HG03103 (cell line): Measurements from ENCODE around the gene SEMA4D.

Experiments
- ATAC-seq: cut with Tn5 transposase; IDR thresholded peaks from one replicate; pipeline ENCODE4 v1.9.1; 2021; ENCODE audit warnings: low read depth; ENCODE audit not compliant: unreplicated experiment

Gene SEMA4D

DNA sequence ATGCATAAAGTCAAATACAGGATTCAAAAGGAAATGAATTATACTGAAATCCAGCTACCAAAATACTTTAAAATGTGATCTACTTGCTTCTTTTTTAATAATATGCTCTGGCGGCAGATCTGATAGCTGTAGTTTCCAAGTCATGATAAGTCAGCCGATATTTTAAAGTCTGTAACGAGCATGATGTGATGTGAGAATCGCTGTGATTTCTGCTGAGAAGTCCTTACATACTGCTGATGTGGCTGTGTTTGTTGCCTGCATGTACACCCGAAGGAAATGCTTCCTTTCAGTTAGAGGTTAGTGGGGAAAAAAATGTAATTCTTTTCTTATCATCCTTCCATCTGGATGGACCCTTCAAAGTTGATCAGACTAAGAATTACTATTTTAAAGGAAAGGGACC lies 4.8 kb upstream of the SEMA4D start:
- no peak for ATAC-seq

DNA sequence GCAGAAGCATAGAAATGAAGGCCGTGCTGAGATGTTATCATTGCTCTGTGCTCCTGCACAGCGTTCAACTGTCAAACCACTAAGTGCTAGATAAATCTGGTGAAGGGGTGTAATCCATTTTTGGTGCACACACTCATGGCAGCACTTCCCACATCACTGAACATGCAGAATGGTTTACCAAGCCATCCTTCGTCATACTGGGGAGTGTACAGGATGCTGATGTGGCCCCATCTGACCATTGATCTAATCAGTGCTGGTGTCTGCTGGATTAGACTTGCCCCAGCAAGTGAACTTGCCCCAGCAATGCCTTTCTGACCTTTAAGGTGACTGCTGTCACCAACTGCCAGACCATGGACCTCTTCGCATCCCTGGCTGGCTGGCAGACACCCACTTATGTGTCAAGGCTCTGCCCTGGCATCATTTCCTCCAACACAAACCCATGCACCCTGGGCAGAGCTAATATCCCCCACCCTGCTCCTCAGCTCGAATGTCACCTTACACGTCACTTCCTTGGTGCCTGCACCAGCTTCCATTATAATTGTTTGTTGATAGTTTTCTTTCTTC lies 4.2 kb upstream of the SEMA4D start:
- no peak for ATAC-seq

GRCh38 chr9:89501311-89501898 lies 3.5 kb upstream of the SEMA4D start:
- no peak for ATAC-seq

GRCh38 chr9:89500008-89500407 lies 2.1 kb upstream of the SEMA4D start:
- ATAC-seq, result no peak

DNA sequence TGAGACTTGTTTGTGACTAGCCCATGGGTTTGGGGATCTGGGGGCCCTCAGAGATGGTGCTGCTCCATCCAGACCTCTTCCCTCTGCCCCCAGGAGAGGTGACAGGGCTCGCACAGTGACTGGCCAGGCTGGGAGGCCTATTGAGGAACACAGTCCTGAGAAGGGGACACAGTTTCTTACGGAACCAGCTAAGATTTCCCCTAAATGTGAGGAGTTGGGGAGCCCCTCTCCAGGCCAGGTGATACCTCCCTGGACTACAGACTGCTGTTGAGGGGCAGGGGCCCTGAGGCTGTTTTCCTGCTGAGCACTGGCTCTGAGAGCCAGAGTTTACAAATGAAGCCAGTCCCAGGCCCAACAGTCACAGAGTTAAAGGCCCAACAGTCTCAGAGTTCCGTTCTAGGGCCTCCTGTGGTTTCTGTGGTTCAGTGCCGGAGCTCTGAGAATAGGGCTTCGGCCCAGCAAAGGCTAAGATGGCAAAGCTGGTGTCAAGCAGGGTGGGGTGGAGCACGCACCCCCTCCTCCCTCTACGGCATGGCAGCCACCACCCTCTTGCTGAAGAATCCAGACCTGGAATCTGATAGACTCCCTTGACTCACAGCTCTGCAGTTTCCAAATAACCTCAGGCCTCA lies 1.1 kb upstream of the SEMA4D start:
- no peak for ATAC-seq

DNA sequence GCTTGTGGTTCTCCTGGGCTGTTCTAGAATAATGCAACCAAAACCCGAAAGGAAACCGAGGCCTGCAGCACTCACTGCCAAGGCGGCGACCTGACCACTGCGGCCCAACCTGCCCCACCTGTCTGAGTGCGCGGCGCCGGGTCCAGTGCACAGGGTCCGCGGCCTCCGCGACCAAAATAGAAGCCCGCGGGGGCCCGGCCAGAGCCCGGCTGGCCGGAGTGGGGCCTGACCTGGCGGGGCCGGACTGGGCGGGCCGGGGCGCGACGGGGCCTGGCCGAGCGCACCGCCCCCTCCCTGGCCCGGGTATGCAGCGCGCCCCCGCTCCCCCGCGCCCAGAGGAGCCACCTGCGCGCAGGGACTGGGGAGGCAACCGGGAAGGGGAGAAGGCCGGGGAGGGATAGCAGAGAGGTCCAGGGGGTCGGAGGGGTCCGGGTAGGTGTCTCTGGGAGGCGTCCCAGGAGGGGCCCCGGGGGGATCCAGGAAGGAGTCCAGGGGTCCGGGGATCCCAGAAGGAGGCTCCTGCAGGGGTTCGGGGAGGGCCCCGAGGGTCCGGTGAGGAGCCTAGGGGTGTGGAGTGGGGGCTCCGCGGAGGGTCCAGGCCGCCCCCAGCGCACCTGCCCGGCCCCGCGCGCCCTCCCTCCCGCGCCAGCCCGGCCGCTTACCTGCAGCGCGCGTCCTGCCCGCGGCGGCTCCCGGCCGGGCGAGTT lies 503 bp downstream of the SEMA4D start:
- ATAC-seq, result peak; percentile 37

DNA sequence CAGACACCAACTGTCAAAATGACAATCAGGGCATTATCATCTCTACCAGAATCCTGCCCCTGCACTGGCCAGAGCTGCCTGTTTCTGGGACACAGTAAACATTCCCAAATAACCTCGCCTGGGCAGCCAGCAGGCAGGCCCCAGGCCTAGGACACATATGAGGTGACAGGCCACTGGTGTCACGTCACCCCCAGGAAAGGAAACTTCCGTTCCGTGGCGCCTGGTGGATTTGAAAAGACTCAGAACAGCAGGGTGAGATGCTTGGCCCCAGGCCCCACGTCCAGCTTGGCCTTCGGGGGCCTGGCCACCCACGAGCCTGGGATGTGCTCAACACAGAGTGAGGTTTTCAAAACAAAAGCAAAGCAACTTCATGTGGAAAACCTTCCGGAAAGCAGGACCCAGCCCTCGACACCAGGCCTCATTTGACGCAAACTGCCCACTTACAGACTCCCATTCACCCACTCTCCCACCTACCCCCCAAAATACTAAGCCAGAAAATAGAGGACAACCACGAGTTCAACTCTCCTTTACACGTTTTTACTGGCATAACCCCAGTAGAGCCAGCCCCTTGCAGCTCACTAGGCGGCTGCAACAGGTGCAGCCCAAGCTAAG lies 1.2 kb downstream of the SEMA4D start:
- ATAC-seq, result no peak

GRCh38 chr9:89495824-89496560 lies 1.9 kb downstream of the SEMA4D start:
- no peak for ATAC-seq

DNA sequence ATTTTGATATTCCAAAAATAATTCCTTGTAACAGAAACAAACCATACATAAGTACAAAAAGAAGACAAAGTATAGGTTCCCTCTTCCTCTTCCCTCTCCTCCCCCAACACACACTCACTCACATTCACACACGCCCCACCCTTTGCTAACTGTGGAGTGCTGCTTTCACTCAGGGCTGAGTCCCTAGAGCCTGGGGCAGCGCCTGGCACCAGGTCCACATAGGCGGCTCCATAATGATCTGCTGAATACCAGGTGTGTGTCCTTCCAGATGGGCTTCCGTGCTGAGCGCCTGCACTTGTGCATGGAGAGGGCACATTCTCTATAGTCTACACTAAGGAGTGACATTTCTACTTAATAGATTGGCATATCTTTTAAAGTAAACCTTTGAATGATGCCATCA lies 3.7 kb downstream of the SEMA4D start:
- no peak for ATAC-seq

- no peak for ATAC-seq
These were observed 4.2 kb downstream of the SEMA4D start for GRCh38 chr9:89493671-89494070.

DNA sequence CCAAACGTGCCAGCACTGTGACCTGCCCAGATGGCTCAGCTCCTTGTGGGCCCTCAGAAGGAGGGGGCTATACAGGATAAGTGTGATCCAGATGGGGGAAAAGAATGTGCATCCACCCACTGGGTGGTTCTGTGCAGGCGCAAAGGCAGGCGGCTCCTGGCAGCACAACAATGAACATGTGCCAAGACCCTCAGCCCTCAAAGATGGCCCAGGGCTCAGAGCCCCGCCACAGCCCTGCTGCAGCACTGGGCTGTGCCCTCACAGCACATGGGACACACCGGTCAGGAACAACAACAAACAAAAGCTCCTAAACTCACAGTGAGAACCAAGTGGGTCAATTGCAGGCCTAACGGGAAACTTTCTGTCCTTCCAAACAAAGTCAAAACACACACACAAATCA lies 4.7 kb downstream of the SEMA4D start:
- ATAC-seq, result no peak

DNA sequence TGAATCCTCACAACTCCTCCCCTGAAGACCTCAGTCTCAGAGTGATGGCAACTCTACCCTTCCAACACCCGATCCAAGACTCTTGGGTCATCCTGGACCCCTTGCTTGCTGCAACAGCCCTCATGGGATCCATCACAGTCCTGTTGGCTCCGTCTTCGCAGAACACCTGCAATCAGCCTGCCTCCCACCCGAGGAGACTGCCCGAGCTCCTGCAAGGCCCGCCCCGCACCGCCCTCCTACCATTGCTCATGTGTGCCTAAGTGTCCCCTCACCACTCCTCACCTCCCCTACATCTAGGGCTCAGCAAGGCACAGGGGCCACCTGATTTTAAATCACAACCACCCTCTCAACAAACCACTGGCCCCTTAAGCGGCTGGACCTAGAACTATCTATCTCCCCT lies 5.3 kb downstream of the SEMA4D start:
- ATAC-seq, result no peak

- ATAC-seq, result no peak
These were observed 6.2 kb downstream of the SEMA4D start for GRCh38 chr9:89491694-89492093.

DNA sequence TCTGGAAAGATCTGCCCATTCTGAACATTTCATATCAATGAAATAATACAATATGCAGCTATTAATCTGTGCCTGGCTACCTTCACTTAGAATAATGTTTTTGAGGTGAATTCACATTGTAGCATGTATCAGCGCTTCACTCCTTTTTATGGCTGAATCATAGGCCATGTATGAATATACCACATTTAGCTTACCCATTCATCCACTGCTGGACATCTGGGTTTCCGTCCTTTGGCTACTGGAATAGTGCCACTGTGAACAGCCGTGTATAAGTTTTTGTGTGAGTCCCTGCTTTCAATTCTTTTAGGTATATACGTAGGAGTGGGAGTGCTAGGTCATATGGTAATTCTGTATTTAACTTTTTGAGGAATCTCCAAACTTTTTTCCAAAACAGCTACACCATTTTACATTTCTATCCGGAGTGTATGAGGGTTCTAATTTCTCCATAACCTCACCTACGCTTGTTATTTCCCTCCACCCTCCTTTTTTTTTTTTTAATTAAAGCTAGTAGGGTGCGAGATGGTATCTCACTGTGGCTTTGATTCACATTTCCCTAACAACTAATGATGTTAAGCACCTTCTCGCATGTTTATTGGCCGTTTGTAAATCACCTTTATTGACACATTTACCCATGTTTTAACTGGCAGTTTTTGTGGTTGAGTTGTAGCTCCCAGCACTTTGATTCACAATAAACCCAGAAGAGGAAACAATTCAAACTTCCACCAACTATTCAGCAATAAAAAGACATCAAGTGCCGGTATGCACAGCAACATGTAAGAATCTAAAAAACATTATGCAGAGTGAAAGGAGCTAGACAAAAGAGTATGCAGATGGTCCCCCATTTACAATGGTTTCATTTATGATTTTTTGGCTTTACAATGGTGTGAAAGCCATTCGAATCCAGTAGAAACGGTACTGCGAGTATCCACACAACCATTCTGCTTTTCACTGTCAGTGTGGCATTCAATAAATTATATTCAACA lies 8.1 kb downstream of the SEMA4D start:
- ATAC-seq, result no peak

DNA sequence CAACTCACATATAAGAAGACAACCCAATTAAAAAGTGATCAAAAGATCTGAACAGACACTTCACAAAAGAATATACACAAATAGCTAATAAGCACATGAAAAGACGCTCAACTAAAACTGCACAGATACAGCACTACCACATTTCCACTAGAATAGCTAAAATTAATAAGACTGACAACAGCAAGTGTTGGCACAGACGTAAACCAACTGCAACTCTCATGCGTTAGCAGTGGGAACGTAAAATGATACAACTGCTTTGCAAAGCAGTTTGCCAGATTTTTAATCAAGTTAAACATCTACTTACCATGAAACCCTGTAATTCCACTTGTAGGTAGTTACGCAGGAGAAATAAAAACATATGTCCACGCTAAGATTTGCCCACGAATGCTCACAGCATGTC lies 9.0 kb downstream of the SEMA4D start:
- ATAC-seq, result no peak

DNA sequence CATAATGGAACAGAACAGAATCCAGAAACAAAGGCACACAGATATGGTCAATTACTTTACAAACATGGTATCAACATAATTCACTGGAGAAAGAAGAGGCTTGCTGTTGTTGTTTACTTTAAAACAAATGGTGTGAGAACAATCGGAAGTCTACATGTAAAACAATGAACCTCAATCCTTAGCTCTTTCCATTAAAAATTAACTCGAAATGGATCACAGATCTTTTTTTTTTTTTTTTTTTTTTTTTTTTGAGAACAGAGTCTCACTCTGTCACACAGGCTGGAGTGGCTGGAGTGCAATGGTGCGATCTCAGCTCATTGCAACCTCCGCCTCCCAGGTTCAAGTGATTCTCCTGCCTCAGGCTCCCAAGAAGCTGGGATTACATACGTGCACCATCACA lies 9.8 kb downstream of the SEMA4D start:
- no peak for ATAC-seq

GRCh38 chr9:89486681-89487080 lies 11.2 kb downstream of the SEMA4D start:
- ATAC-seq, result no peak

- no peak for ATAC-seq
These were observed 13.2 kb downstream of the SEMA4D start for GRCh38 chr9:89484475-89485404.
